Measurements from ENCODE around the gene DPY19L1.

DNA sequence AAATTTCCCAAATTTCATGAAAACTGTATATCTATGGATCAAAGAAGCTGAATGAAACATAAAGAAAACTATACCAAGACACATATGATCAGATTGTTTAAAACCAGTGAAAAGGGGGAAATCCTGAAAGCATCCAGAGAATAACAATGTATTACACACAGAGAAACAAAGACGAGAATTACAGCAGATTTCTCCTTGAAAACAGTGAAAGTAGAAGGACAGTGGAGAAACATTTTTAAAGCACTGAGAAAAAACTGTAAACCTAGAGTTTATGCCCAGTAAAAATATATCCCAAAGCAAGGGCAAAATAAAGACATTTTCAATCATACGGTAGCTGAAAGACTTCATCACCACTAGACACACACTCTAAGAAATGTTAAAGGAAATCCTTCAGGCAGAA is 121.0 kb downstream of the DPY19L1 start:
- TF ChIP-seq ZNF384 (IDR thresholded peaks at IDR 0.05): no peak
- TF ChIP-seq NFRKB (IDR thresholded peaks at IDR 0.05): no peak
- TF ChIP-seq SP1 (IDR thresholded peaks at IDR 0.05): no peak
- TF ChIP-seq L3MBTL2 (conservative IDR thresholded peaks at IDR 0.05): no peak
- TF ChIP-seq HDGF (IDR thresholded peaks at IDR 0.05; ENCODE audit: borderline replicate concordance): no peak
